HG03139 (cell line): ENCODE measurements around the gene TMEM238L.

ENCODE experiments used
- ATAC-seq: cut with Tn5 transposase; IDR thresholded peaks from one replicate; pipeline ENCODE4 v1.9.1; 2021; ENCODE audit not compliant: unreplicated experiment

TMEM238L gene

GRCh38 chr17:10775740-10776356, 28.1 kb downstream of the TMEM238L start:
- no peak for ATAC-seq

DNA sequence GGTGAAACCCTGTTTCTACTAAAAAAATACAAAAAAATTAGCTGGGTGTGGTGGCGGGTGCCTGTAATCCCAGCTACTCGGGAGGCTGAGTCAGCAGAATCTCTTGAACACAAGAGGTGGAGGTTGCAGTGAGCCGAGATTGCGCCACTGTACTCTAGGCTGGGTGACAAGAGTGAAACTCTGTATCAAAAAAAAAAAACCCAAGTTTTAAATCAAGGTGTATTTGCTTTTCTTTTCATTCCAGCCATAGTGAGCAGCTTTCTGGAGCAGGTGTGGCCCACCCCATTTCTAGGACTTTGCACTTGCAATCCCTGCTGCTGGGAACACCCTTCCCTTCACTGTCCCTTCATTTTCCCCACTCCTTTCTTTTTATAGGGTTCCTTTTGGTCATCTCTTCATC, 28.8 kb downstream of the TMEM238L start:
- no peak for ATAC-seq

DNA sequence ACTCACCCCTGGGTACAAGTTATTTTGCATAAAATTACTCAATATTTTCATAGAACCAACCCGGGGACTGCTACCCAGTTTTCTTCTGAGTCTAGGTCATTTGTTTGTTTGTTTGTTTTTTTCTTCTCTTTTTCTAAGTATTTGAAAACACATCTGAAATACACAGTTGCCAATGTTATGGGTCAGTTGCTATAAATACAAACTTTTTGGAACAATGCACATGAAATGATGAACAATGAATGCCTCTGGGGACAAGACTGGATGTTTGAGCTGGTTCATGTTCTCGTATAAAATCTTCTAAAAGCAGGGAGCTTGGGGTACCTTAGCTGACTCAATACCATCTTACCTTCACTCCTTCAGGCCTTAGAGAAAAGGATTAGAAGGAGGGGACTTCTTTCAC, 30.5 kb downstream of the TMEM238L start:
- ATAC-seq, result no peak

- no peak for ATAC-seq
Observed at GRCh38 chr17:10772425-10773380, 31.2 kb downstream of the TMEM238L start.

GRCh38 chr17:10771148-10771547, 32.8 kb downstream of the TMEM238L start:
- no peak for ATAC-seq

GRCh38 chr17:10769840-10770239, 34.1 kb downstream of the TMEM238L start:
- ATAC-seq, result no peak

GRCh38 chr17:10768750-10769251, 35.1 kb downstream of the TMEM238L start:
- ATAC-seq, result no peak

GRCh38 chr17:10767232-10767631, 36.7 kb downstream of the TMEM238L start:
- no peak for ATAC-seq

DNA sequence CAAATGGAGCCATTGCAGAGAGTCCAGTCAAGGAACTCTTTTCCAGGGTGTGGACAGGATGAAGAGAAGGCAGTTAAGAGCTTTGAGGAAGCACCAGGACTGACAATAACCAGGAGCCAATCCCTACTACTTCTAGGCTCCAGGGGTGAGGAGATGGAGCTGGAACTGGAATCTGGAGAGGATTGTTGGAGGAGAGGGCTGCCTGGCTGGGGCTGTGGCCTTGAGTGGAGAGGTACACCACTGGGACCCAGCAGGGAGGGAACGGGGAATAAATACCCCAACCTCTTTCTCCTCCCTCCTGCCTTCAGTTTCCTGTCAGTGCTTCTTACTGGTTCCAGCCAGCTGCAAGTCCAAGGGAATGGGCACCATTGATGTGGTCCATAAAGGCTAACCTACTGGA, 41.9 kb downstream of the TMEM238L start:
- no peak for ATAC-seq

- ATAC-seq, result no peak
Observed at GRCh38 chr17:10761281-10761680, 42.6 kb downstream of the TMEM238L start.

GRCh38 chr17:10758062-10758461, 45.8 kb downstream of the TMEM238L start:
- ATAC-seq, result no peak

DNA sequence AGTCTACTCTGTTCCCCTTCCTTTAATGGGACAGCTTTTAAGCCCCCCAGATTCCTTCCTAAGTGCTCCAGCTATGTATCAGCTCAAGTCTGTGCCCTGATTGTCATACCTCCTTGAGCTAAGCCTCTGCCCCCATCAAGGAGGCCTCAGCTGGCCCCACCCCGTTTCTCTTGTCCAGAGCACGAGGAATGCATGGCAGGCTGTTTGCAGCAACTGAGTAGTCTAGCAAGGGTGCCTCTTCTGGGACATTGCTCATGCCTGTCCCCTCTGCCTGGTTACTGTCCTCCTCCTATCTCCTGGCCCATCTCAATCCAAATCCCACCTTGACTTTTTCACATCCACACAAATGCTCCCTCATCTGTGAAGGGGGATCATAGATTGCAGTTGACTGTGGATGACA, 46.3 kb downstream of the TMEM238L start:
- ATAC-seq, result no peak

DNA sequence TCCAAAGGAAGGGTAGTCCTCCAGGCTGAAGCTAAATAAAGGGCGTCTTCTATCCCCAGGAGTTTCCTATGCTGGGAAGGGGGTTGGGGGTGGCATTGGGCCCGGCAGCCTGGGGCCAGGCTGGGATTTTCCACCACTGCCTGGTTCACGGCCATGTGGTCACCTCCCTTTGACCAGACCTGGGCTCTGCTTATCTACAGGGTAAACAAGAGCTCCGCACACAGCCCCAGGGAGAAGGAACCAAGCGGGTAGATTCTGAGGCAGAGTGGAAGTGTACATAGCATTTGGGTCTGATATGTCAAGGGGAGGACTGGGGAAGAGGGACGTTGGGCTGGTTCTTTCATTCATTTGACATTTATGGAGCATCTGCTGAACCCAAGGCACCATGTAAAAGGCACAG, 46.8 kb downstream of the TMEM238L start:
- ATAC-seq, result no peak

- ATAC-seq, result no peak
Observed at GRCh38 chr17:10756619-10757018, 47.3 kb downstream of the TMEM238L start.

- no peak for ATAC-seq
Observed at GRCh38 chr17:10756185-10756584, 47.7 kb downstream of the TMEM238L start.

- no peak for ATAC-seq
Observed at GRCh38 chr17:10755592-10756127, 48.2 kb downstream of the TMEM238L start.

- no peak for ATAC-seq
Observed at GRCh38 chr17:10754861-10755591, 48.9 kb downstream of the TMEM238L start.

DNA sequence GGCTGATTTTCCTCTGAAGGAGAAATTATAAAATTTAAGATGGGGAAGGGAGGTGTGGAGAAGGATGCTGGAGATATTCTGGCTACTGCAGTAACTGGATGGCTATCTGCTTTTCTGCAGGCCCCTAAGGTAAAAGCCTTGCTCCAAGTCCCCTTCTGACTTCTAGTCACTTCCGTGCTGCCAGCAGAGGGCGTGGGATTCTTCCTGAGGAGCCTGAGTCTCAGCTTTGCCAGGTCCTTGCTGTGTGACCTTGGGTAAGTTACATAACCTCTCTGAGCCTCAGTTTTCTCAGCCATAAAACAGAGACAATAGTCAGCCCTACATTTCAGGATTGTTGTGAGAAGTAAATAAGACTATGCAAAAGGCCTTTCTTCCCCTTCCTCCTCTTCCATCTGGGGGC, 49.8 kb downstream of the TMEM238L start:
- no peak for ATAC-seq

- no peak for ATAC-seq
Observed at GRCh38 chr17:10752696-10753095, 51.2 kb downstream of the TMEM238L start.

GRCh38 chr17:10751563-10751962, 52.3 kb downstream of the TMEM238L start:
- ATAC-seq, result no peak

DNA sequence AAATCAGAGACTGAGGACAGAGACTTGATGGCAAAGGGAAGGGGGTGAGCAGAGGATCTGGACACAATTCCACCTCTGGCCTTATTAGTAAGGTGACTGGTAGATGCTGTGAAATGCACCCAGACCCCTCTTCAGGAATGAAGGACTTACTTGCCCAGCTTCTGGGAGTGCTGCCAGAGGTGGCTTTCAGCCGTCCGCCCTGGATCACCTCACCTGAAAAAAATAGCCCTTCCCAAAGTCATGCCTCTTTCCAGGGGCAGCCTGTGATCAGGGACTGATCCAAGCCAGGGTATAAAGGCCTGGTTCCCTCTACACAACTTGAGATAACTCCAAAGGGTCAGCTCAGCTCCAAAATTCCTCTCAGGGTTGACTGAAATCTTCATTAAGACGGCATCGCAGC, 53.7 kb downstream of the TMEM238L start:
- no peak for ATAC-seq
